ENCODE results near the gene KDM1B. TPM values are rescaled to one million over a fixed set of nuclear protein-coding genes. Genes with fewer than 3 reads are reported as not detected.
A peak's percentile ranks its signal among the peaks of the same experiment; 100 is the strongest.

Gene KDM1B
- total RNA-seq, result 10 to 100 TPM; 10.3 to 13.2 (median 11.7) TPM

- Histone ChIP-seq H3K4me3 (peak within 1 kb of the TSS; percentile 92 to 94 (median 93)), H3K36me3 (peaks cover 0 to 10% (median 3%) of the 10 kb centered on the region in 4 donors), H3K27me3 (no peaks in the 10 kb centered on the region), H3K27ac (replicated peaks in 1 of 4) (peak within 1 kb of the TSS; percentile 83 to 92 (median 86)), H3K4me1 (peaks cover 15 to 25% (median 22%) of the 10 kb centered on the region in 4 donors), H3K9me3 (no peaks in the 10 kb centered on the region)
- DNase-seq (ENCODE audit: extremely low spot score), result peak; percentile 99
- under 1% methylated on average over 20 of the region's 87 CpGs for WGBS
- TF ChIP-seq POLR2AphosphoS5 (IDR thresholded peaks at IDR 0.05) (peak in 1 of 2 donors; percentile 89), POLR2A (IDR thresholded peaks at IDR 0.05; ENCODE audit: low read depth) (peak; percentile 10)
- TF ChIP-seq, protein P1, sequence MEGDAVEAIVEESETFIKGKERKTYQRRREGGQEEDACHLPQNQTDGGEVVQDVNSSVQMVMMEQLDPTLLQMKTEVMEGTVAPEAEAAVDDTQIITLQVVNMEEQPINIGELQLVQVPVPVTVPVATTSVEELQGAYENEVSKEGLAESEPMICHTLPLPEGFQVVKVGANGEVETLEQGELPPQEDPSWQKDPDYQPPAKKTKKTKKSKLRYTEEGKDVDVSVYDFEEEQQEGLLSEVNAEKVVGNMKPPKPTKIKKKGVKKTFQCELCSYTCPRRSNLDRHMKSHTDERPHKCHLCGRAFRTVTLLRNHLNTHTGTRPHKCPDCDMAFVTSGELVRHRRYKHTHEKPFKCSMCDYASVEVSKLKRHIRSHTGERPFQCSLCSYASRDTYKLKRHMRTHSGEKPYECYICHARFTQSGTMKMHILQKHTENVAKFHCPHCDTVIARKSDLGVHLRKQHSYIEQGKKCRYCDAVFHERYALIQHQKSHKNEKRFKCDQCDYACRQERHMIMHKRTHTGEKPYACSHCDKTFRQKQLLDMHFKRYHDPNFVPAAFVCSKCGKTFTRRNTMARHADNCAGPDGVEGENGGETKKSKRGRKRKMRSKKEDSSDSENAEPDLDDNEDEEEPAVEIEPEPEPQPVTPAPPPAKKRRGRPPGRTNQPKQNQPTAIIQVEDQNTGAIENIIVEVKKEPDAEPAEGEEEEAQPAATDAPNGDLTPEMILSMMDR (IDR thresholded peaks at IDR 0.05), result no peak
- intact Hi-C loops (cut with DNase I), result loop anchor here (5.0 to 10.0 kb wide), 2 partner anchors 107 to 451 kb away; partner anchors contain the start of genes DEK and NUP153
Measured at GRCh38 chr6:18155150-18155863, at the start of gene KDM1B. KDM1B (plus strand) TSS chr6:18155422; CDS start chr6:18159896, 4,474 bp downstream.

- Histone ChIP-seq H3K4me3 (no peak overlapping the region), H3K27ac (replicated peaks in 1 of 4) (no peak overlapping the region), H3K27me3 (no peaks in the 10 kb centered on the region), H3K36me3 (no peaks in the 10 kb centered on the region), H3K9me3 (peaks cover 0 to 11% (median 4%) of the 10 kb centered on the region in 4 donors), H3K4me1 (no peaks in the 10 kb centered on the region)
- WGBS, result 100% methylated on average over 1 of the region's 1 CpG
- no peak for DNase-seq (ENCODE audit: extremely low spot score)
- no peak for TF ChIP-seq EP300 (IDR thresholded peaks at IDR 0.05)
- no peak for TF ChIP-seq POLR2A (IDR thresholded peaks at IDR 0.05; ENCODE audit: low read depth)
- TF ChIP-seq, protein P1 (IDR thresholded peaks at IDR 0.05), result no peak
- no peak for TF ChIP-seq POLR2AphosphoS5 (IDR thresholded peaks at IDR 0.05)
- intact Hi-C loops (cut with DNase I), result no loop called here
Measured at GRCh38 chr6:18107061-18107460, 48.2 kb upstream of the KDM1B start.

DNA sequence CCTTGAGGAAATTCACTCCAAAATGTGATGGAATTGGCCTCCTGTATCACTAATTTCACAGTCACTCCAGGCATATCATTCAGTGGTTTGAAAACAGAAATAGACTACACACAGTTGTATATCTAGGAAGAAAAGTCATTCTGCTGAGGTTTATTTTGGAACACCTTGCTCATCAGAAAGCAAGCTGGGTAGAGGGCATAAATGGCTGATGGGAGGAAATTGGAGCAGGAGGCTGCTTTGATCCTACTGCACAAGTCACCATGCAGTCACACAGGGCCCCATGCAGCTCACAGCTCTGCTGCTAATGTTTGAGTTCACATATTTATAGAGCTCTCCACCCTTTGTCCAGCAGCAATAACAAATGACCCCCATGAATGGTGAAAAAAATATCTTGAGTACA is 45.1 kb upstream of the KDM1B start:
- no peak overlapping the region for H3K4me3 ChIP-seq
- intact Hi-C loops (cut with DNase I), result no loop called here
- peaks cover 0 to 11% (median 4%) of the 10 kb centered on the region in 4 donors for H3K9me3 ChIP-seq
- no peaks in the 10 kb centered on the region for H3K27me3 ChIP-seq
- DNase-seq (ENCODE audit: extremely low spot score), result no peak
- H3K36me3 ChIP-seq, result no peaks in the 10 kb centered on the region
- H3K4me1 ChIP-seq, result no peaks in the 10 kb centered on the region
- no peak for TF ChIP-seq EP300 (IDR thresholded peaks at IDR 0.05)
- TF ChIP-seq POLR2AphosphoS5 (IDR thresholded peaks at IDR 0.05), result no peak
- TF ChIP-seq POLR2A (IDR thresholded peaks at IDR 0.05; ENCODE audit: low read depth), result no peak
- TF ChIP-seq, protein P1 (IDR thresholded peaks at IDR 0.05), result no peak
- H3K27ac ChIP-seq (replicated peaks in 1 of 4), result no peak overlapping the region

- Histone ChIP-seq H3K9me3 (peaks cover 0 to 4% (median 0%) of the 10 kb centered on the region in 4 donors), H3K27ac (replicated peaks in 1 of 4) (no peak overlapping the region), H3K36me3 (no peaks in the 10 kb centered on the region), H3K4me3 (no peak overlapping the region), H3K4me1 (no peaks in the 10 kb centered on the region), H3K27me3 (no peaks in the 10 kb centered on the region)
- no peak for DNase-seq (ENCODE audit: extremely low spot score)
- WGBS, result 75% methylated on average over 2 of the region's 2 CpGs
- no peak for TF ChIP-seq POLR2A (IDR thresholded peaks at IDR 0.05; ENCODE audit: low read depth)
- TF ChIP-seq, protein P1 (IDR thresholded peaks at IDR 0.05), result no peak
- TF ChIP-seq EP300 (IDR thresholded peaks at IDR 0.05), result no peak
- TF ChIP-seq POLR2AphosphoS5 (IDR thresholded peaks at IDR 0.05), result no peak
- intact Hi-C loops (cut with DNase I), result no loop called here
Measured at GRCh38 chr6:18115356-18115755, 39.9 kb upstream of the KDM1B start.

Measured in esophagus muscularis mucosa (tissue), 4 donors.